GM18520 (cell line): ENCODE results near the gene ABCA4.
"Not testable (repeated sequence)": the region's sequence is repeated elsewhere in the genome, so short reads cannot be mapped to it uniquely, and the experiment has no call there.

Experiments
- ATAC-seq: cut with Tn5 transposase; IDR thresholded peaks from one replicate; pipeline ENCODE4 v1.9.1; 2021; ENCODE audit not compliant: unreplicated experiment

The ABCA4 gene

GRCh38 chr1:93958726-93959100 lies 162.2 kb downstream of the ABCA4 start:
- ATAC-seq: no peak

GRCh38 chr1:93958032-93958725 lies 162.8 kb downstream of the ABCA4 start:
- ATAC-seq: no peak

GRCh38 chr1:93955765-93956164 lies 165.2 kb downstream of the ABCA4 start:
- ATAC-seq: no peak

DNA sequence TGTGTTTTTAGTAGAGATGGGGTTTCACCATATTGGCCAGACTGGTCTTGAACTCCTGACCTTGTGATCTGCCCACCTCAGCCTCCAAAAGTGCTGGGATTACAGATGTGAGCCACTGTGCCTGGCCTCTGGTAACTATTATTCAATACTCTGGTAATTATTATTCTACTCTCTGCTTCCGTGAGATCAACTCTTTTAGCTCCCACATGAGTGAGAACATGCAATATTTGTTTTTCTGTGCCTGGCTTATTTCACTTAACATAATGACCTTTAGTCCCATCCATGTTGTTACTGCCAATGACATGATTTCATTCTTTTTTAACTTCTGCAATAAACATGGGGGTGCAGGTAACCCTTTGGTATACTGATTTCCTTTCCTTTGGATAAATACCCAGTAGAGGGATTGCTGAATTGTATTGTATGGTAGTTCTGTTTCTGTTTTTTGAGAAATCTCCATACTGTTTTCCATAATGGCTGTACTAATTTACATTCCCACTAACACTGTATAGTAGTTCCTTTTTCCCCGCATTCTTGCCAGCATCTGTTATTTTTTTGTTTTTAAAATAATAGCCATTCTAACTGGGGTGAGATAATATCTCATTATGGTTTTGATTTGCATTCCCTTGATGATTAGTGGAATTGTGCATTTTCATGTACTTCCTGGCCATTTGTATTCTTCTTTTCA lies 173.8 kb downstream of the ABCA4 start:
- not testable (repeated sequence) for ATAC-seq
